Activated CD8-positive, alpha-beta memory T cell treated with anti-CD3 and anti-CD28 coated beads, Interleukin-2, amount 50 U/mL, for 48 hours (primary cell): ENCODE measurements around the gene ZNF146.
"Not testable (repeated sequence)": the region's sequence is repeated elsewhere in the genome, so short reads cannot be mapped to it uniquely, and the experiment has no call there.

Source experiments
- DNase-seq: peaks from one replicate; pipeline ENCODE4 v3.0.0-alpha.2; 2020

Gene ZNF146

GRCh38 chr19:36214386-36215275 is at the start of gene ZNF146, which contains the start of gene ZNF565:
ZNF146 (plus strand) TSS chr19:36215106; CDS start chr19:36236441, 21,335 bp downstream.
ZNF565 (minus strand) TSS chr19:36214665; CDS start chr19:36201985, 12,680 bp downstream.
- peak; percentile 97 for DNase-seq

DNA sequence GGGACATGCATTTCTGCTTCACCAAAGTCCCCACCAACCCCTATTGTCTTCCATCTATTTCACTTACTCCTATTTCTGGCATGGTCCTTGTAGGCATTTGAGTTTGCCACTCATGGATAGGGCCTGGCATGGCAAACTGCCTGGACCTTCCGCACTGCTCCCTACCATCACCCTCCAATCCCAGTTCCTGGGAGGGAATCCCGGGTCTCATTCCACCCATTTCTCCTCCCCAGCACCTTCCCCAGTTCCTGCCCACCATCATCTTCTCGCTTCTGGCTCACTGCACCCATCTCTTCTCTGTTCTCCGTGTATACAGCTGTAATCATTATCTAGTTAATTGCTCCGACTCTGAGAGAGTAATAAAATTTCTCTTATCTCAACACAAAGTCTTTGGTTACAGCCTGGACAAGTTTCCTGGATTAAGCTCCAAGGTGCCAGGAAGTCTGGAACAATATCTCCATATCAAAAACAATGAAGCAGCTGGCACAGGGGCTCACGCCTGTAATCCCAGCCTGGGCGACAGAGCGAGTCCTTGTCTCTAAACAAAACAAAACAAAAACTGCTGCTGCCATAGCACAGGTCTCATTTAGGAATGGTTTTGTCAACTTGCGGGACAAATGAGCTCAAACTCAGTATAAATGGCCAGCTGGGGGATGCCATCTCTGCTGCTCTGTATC is 45.7 kb upstream of the ZNF146 start:
- DNase-seq = no peak

- no peak for DNase-seq
Measured at GRCh38 chr19:36172852-36173251, 42.1 kb upstream of the ZNF146 start.

- not testable (repeated sequence) for DNase-seq
Measured at GRCh38 chr19:36173846-36174245, 41.1 kb upstream of the ZNF146 start.

DNA sequence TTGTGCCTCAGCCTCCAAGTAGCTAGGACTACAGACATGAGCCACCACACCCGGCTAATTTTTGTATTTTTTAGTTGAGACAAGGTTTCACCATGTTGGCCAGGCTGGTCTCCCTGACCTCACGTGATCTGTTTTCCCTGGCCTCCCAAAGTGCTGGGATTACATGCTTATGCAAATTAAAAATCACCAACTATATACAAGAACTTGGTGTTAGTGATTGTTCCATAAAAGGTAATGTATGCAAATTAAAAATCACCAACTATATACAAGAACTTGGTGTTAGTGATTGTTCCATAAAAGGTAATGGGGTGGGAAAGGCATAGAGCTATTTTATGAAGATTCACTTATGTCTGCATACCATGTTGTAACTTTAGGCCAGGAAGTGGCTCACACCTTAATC is 35.8 kb upstream of the ZNF146 start:
- not testable (repeated sequence) for DNase-seq

GRCh38 chr19:36182612-36183244 is 32.2 kb upstream of the ZNF146 start:
- no peak for DNase-seq

DNA sequence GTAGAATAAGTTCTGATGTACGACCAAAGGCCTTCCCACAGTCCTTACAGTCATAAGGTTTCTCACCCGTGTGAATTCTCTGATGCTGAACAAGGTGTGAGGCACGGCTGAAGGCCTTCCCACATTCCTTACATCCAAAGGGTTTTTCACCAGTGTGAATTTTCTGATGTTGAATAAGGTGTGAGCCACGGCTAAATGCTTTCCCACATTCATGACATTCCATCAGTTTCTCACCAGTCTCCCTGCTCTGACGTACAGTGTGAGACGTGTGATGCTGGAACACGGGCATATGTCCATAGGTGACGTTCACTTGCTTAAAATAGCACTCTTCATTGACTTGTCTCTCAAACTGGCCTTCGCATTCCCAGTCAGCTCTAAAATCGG is 31.7 kb upstream of the ZNF146 start:
- no peak for DNase-seq

- not testable (repeated sequence) for DNase-seq
Measured at GRCh38 chr19:36186722-36187121, 28.2 kb upstream of the ZNF146 start.

- DNase-seq = no peak
Measured at GRCh38 chr19:36196249-36196648, 18.7 kb upstream of the ZNF146 start.

GRCh38 chr19:36198119-36198518 is 16.8 kb upstream of the ZNF146 start:
- DNase-seq = no peak

DNA sequence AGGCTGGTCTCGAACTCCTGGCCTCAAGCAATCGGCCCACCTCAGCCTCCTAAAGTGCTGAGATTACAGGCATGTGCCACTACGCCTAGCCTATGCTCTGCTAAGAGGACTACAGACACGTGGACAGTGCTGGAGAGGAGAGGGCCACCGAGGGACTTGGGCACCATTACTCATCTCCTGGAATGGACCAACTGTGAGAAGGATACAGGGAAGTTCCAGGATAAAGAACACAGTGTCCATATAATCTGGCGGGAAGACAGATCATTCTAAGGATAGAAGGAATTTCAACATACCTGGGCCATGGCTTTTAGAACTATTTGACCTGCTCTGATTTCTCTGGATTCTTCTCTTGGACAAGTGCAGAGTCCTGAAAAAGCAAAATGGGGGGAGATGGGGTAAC is 13.2 kb upstream of the ZNF146 start:
- no peak for DNase-seq

DNA sequence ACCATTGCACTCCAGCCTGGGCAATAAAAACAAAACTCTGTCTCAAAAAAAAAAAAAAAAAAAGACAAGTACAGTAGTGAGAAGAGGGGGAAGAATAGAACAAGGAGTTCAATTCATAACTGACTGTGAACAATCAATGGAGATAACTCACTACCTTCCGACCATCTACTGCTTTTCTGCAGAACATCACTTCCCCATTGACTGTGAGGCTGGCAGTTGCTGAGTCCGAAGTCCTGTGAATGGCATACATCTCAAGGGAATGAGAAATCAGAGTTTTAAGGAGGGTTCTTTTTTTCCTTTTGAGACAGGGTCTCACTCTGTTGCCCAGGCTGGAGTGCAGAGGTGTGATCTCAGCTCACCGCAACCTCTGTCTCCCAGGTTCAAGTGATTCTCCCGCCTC is 11.6 kb upstream of the ZNF146 start:
- DNase-seq = no peak

DNA sequence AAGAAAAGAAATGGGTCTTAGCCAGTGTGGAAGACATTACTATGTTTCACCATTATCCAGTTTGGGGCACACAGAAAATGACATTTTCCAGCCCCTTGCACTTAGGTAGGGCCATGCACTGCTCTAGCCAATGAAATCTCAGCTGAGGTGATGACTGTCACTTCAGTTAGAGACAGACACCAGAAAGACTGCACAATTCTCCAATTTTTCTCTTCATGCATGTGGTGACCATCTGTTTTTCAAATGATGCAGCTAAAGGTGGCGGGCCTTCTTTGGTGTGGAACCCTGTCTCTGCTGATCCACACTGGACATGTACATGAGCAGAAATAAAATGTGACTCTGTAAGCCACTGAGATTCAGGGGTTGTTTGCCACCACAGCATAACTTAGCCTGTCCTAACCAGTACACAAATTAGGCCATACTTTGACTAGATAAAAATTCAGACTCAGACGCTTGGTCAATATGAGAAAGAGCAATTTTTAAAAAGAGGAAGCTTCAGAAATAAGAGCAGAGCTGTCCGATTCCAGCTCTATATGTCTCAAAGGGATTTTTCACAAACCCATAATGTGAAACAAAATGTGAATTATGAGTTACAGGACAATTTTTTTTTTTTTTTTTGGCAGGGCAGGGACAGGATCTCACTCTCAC is 7.2 kb upstream of the ZNF146 start:
- no peak for DNase-seq

- no peak for DNase-seq
Measured at GRCh38 chr19:36209372-36209771, 5.5 kb upstream of the ZNF146 start.

DNA sequence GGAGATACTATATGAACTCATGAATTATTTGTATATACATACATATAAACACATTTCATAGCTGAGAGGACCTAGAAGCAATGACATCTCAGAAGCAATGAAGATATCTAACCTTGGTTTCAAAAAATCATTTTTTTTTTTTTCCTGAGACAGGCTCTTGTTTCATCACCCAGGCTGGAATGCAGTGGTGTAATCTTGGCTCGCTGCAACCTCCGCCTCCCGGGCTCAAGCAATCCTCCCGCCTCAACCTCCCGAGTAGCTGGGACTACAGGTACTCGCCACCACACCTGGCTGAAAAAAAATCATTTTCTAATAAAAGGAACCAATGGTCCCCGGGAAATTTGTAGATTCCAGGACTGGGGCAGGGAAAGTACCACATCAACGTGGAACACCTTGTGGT is 4.4 kb upstream of the ZNF146 start:
- DNase-seq = no peak

DNA sequence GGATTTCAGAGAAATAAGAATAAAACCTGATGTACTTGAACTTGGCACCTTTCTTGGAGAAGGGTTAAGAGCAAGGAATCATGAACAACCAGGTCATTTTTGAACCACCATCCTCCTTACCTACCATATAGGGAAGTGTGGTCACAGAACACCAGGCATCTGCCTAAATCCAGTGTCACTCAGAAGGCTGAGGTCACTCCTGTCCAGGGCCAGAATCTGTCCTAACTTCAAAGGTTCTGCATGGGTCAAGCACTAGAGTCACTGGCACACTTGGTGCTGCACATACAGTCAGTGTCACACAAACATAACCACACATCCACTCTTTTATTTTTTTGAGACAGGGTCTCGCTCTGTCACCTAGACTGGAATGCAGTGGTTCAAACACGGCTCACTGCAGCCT is 2.0 kb upstream of the ZNF146 start:
- no peak for DNase-seq

- no peak for DNase-seq
Measured at GRCh38 chr19:36215276-36216123, 594 bp downstream of the ZNF146 start.

DNA sequence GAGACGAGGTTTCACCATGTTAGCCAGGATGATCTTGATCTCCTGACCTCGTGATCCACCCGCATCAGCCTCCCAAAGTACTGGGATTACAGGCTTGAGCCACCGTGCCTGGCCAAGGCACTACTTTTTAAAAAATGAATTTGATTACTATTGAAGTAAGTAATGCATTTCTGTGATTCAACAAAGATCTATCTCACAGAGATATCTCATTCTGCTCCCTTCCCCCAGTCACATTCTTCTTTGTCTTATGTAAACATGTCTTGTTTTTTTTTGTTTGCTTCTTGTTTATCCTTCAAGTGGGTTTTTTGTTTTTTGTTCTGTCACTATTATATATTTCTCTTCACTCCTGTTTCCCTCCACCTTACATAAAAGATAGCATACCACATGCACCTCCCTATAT is 6.6 kb downstream of the ZNF146 start:
- DNase-seq = no peak

DNA sequence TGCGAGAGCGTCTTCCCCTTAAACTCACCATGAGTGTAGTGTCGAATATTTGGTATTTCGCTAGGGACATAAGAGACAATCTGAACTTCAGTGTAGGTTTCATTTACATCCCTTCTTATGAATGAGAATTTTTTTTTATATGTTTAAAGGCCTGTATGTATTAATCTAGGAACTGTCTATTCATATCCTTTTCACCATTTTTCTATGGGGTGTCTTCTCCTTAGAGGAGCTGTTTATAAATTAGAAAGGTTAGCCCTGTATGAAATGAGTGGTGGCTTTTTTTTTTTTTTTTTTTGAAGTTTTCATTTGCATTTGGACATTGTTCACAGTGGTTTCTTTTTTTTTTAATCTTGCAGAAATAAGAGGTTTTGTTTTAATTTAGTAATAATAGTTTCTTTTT is 7.6 kb downstream of the ZNF146 start:
- DNase-seq = no peak

DNA sequence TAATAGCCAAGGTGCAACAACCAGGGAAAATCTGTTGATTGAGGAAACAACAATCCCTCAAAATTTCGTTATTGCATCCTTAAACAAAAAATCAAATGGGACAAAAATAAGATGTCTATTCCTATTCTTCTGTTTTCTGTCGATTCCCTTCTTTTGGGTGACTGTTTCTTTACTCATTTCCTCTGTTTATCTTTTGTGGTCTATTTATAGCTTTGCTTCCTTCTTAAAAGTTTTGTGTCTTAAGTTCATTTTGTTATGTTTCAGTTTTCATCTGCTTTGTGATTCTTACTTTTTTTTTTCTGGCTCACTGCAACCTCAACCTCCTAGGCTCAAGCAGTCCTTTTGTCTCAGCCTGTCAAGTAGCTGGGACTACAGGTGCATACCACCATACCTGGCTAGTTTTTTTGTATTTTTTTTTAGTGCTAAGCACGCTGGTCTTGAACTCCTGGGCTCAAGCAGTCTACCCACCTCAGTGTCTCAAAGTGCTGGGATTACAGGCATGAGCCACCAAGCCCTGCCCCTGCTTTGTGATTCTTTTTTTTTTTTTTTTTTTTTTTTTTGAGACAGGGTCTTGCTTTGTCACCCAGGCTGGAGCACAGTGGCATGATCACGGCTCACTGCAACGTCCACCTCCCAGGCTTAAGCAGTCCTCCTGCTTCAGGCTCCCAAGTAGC is 10.4 kb downstream of the ZNF146 start:
- DNase-seq = no peak

- not testable (repeated sequence) for DNase-seq
Measured at GRCh38 chr19:36233626-36234025, 18.7 kb downstream of the ZNF146 start.
